HepG2 (cell line): ENCODE measurements around the gene ERCC5. TPM values are rescaled to one million over a fixed set of nuclear protein-coding genes. Genes with fewer than 3 reads are reported as not detected.

ENCODE experiments used
- ATF7-NPFF ChIP-seq: sonication (generic); formaldehyde crosslinking; IDR thresholded peaks from 2 replicates; pipeline ENCODE4 v1.8.1; 2023; ENCODE audit warnings: mild to moderate bottlenecking, low read depth, missing genetic modification reagents, moderate library complexity
- BCL3 ChIP-seq: sonication (generic); formaldehyde crosslinking; IDR thresholded peaks from 2 replicates; pipeline ENCODE4 v1.5.1; 2020; ENCODE audit warnings: mild to moderate bottlenecking, missing genetic modification reagents, moderate library complexity
- CENPT ChIP-seq: sonication (generic); formaldehyde crosslinking; IDR thresholded peaks from 2 replicates; pipeline ENCODE4 v1.8.0; 2022; ENCODE audit warnings: low read depth, mild to moderate bottlenecking, moderate library complexity, missing genetic modification reagents
- GATAD1 ChIP-seq: IDR thresholded peaks from 2 replicates; pipeline ENCODE4 v1.6.1; 2016; ENCODE audit warnings: missing genetic modification reagents, missing compliant biosample characterization
- HES4 ChIP-seq: sonication (generic); formaldehyde crosslinking; IDR thresholded peaks from 2 replicates; pipeline ENCODE4 v1.9.0; 2021; ENCODE audit warnings: mild to moderate bottlenecking, missing genetic modification reagents, borderline replicate concordance
- KAT7 ChIP-seq: IDR thresholded peaks from 2 replicates; pipeline ENCODE4 v1.6.1; 2018; ENCODE audit warnings: borderline replicate concordance, missing compliant biosample characterization
- KDM2A ChIP-seq: sonication (generic); formaldehyde crosslinking; IDR thresholded peaks from 2 replicates; pipeline ENCODE4 v1.4.0; 2020; ENCODE audit warnings: low read depth, missing genetic modification reagents, borderline replicate concordance
- MATR3 ChIP-seq: sonication (generic); formaldehyde crosslinking; IDR thresholded peaks from 2 replicates; pipeline ENCODE4 v1.4.0; 2020; ENCODE audit warnings: missing genetic modification reagents
- MTF2 ChIP-seq: sonication (generic); formaldehyde crosslinking; IDR thresholded peaks from 2 replicates; pipeline ENCODE4 v1.5.0; 2020; ENCODE audit warnings: missing genetic modification reagents, borderline replicate concordance
- TOPORS ChIP-seq: sonication (generic); formaldehyde crosslinking; IDR thresholded peaks from 2 replicates; pipeline ENCODE4 v1.8.0; 2023; ENCODE audit warnings: mild to moderate bottlenecking, missing genetic modification reagents
- ZFP36 ChIP-seq: fragments of 150-350 bp; IDR thresholded peaks from 2 replicates; pipeline ENCODE4 v1.6.1; 2018; ENCODE audit warnings: borderline replicate concordance, low read length, low read depth; ENCODE audit not compliant: partially characterized antibody
- ZFY ChIP-seq: sonication (generic); formaldehyde crosslinking; IDR thresholded peaks from 2 replicates; pipeline ENCODE4 v1.4.0; 2020; ENCODE audit warnings: missing genetic modification reagents
- ZNF205 ChIP-seq: IDR thresholded peaks from 2 replicates; pipeline ENCODE4 v1.6.1; 2018; ENCODE audit warnings: missing biosample characterization, missing genetic modification reagents
- ZNF234 ChIP-seq: sonication (generic); formaldehyde crosslinking; conservative IDR thresholded peaks from 2 replicates; pipeline ENCODE4 v1.5.1; 2020; ENCODE audit warnings: mild to moderate bottlenecking, missing genetic modification reagents
- ZNF251 ChIP-seq: sonication (generic); formaldehyde crosslinking; IDR thresholded peaks from 2 replicates; pipeline ENCODE4 v1.9.0; 2021; ENCODE audit warnings: mild to moderate bottlenecking, missing genetic modification reagents
- ZNF605 ChIP-seq: sonication (generic); formaldehyde crosslinking; IDR thresholded peaks from 2 replicates; pipeline ENCODE4 v1.8.0; 2022; ENCODE audit warnings: mild to moderate bottlenecking, missing genetic modification reagents
- ZNF660 ChIP-seq: sonication (generic); formaldehyde crosslinking; IDR thresholded peaks from 2 replicates; pipeline ENCODE4 v1.5.1; 2020; ENCODE audit warnings: mild to moderate bottlenecking, low read depth, missing genetic modification reagents, borderline replicate concordance
- ZNF773 ChIP-seq: sonication (generic); formaldehyde crosslinking; IDR thresholded peaks from 2 replicates; pipeline ENCODE4 v1.4.0; 2020; ENCODE audit warnings: missing genetic modification reagents, borderline replicate concordance
- ZNF782 ChIP-seq: sonication (generic); formaldehyde crosslinking; IDR thresholded peaks from 2 replicates; pipeline ENCODE4 v1.4.0; 2020; ENCODE audit warnings: missing genetic modification reagents, mild to moderate bottlenecking, borderline replicate concordance
- polyA plus RNA-seq, 8 experiments: library from polyadenylated mRNA; depleted of rRNA in 3 of 8; stranded (reverse) in 7 of 8; unstranded in 1 of 8; fragments of >200 nt; fragmentation: Illumina TruSeq in 4 of 8; extraction: Trizol in 4 of 8; gene quantifications; 2 replicates each; pipeline versions ENCODE4 v1.2.1 to v1.2.3, GENCODE V29; 2011 to 2016; ENCODE audit warnings: low read depth in 4 of 8, missing spikeins in 1 of 8, mixed read lengths in 1 of 8; ENCODE audit not compliant: insufficient read depth in 1 of 8
- total RNA-seq, 5 experiments: library from RNA; depleted of rRNA; stranded (reverse); fragments of >200 nt; fragmentation: Illumina TruSeq; extraction: Trizol; gene quantifications; 2 replicates each; pipeline ENCODE4 v1.2.3, GENCODE V29; 2016; ENCODE audit warnings: low read depth in 1 of 5
- TF ChIP-seq, protein P1 (sequence below): sonication (generic); formaldehyde crosslinking; IDR thresholded peaks from 2 replicates; pipeline ENCODE4 v1.4.0; 2020; ENCODE audit warnings: mild to moderate bottlenecking, missing genetic modification reagents, borderline replicate concordance
- TF ChIP-seq, protein P2 (sequence below): IDR thresholded peaks from 2 replicates; pipeline ENCODE4 v1.6.1; 2012; ENCODE audit warnings: low read depth, low read length, improper control_type of control experiment

Gene ERCC5
- total and polyA plus RNA-seq, 2 of the 13 experiments (the other 11 are each of a cell fraction or from before 2014, with no cell fraction given), result 12.9 to 35.5 TPM

DNA sequence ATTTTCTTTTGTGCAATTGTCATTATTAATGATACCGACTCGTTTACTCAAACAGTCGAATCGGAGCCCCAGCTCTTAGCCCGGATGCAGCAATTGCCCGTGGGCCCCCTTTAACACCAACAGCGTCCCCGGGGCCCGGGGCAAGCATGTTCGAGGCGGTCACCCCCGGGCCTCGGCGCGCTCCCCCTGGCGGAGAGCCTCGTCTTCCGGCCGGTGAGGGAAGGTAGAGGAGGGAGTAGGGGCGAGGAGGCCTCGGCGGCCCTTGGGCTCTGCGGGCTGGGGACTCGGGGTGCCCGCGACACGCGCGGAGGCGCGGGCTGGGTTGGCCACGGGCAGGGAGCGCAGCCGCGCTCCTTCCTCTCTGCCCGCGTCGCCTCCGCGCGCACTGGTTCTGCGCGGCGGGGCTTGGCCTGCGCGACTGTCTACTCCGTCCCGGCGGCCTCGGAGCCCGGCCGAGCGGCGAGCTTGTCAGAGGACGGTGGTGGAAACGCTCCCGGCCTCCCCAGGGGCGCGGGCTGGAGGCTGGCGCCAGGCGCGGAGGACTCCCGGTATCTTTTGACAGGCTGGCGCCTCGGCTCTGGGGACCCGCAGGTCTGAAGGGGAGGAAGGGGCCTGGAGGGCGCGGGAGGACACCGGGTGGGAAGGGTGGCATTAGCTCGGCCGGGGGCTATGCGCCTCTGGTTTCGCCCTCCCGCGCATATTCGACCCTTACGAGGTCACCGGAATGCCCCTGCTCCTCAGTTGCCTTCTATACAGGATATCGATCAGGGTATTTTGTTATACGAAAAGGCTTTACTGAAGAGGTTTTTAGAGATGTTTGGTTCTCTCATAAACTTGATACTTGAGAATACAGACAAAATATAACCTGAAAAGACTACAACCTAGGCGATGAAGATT is 45.4 kb upstream of the ERCC5 start (continued):
- TF ChIP-seq MTF2 (CRISPR knock-in tag) (0 out of 2 replicates have a peak, but pooled peaks have one; percentile 28), BCL3 (CRISPR knock-in tag) (peak; percentile 60; the same call in 1 of the 2 replicates), MATR3 (CRISPR knock-in tag) (no peak), ATF7-NPFF (CRISPR knock-in tag) (peak; percentile 35; the same call in 1 of the 2 replicates), CENPT (CRISPR knock-in tag) (no peak), ZNF205 (CRISPR knock-in tag) (0 out of 2 replicates have a peak, but pooled peaks have one; percentile 61), TOPORS (CRISPR knock-in tag) (peak; percentile 80; the same call in 1 of the 2 replicates), ZFY (CRISPR knock-in tag) (peak; percentile 96), ZNF782 (CRISPR knock-in tag) (peak; percentile 46; the same call in 1 of the 2 replicates), KDM2A (peak; percentile 97), ZNF773 (CRISPR knock-in tag) (no peak), ZNF251 (CRISPR knock-in tag) (no peak), ZFP36 (no peak), KAT7 (CRISPR knock-in tag) (peak; percentile 93), GATAD1 (peak; percentile 75), HES4 (CRISPR knock-in tag) (no peak), ZNF660 (no peak), ZNF605 (CRISPR knock-in tag) (0 out of 2 replicates have a peak, but pooled peaks have one; percentile 44), ZNF234 (CRISPR knock-in tag) (0 out of 2 replicates have a peak, but pooled peaks have one; percentile 17)
- TF ChIP-seq, protein P1, sequence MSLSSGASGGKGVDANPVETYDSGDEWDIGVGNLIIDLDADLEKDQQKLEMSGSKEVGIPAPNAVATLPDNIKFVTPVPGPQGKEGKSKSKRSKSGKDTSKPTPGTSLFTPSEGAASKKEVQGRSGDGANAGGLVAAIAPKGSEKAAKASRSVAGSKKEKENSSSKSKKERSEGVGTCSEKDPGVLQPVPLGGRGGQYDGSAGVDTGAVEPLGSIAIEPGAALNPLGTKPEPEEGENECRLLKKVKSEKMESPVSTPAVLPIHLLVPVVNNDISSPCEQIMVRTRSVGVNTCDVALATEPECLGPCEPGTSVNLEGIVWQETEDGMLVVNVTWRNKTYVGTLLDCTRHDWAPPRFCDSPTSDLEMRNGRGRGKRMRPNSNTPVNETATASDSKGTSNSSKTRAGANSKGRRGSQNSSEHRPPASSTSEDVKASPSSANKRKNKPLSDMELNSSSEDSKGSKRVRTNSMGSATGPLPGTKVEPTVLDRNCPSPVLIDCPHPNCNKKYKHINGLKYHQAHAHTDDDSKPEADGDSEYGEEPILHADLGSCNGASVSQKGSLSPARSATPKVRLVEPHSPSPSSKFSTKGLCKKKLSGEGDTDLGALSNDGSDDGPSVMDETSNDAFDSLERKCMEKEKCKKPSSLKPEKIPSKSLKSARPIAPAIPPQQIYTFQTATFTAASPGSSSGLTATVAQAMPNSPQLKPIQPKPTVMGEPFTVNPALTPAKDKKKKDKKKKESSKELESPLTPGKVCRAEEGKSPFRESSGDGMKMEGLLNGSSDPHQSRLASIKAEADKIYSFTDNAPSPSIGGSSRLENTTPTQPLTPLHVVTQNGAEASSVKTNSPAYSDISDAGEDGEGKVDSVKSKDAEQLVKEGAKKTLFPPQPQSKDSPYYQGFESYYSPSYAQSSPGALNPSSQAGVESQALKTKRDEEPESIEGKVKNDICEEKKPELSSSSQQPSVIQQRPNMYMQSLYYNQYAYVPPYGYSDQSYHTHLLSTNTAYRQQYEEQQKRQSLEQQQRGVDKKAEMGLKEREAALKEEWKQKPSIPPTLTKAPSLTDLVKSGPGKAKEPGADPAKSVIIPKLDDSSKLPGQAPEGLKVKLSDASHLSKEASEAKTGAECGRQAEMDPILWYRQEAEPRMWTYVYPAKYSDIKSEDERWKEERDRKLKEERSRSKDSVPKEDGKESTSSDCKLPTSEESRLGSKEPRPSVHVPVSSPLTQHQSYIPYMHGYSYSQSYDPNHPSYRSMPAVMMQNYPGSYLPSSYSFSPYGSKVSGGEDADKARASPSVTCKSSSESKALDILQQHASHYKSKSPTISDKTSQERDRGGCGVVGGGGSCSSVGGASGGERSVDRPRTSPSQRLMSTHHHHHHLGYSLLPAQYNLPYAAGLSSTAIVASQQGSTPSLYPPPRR (CRISPR knock-in tag), result no peak
- TF ChIP-seq, protein P2, sequence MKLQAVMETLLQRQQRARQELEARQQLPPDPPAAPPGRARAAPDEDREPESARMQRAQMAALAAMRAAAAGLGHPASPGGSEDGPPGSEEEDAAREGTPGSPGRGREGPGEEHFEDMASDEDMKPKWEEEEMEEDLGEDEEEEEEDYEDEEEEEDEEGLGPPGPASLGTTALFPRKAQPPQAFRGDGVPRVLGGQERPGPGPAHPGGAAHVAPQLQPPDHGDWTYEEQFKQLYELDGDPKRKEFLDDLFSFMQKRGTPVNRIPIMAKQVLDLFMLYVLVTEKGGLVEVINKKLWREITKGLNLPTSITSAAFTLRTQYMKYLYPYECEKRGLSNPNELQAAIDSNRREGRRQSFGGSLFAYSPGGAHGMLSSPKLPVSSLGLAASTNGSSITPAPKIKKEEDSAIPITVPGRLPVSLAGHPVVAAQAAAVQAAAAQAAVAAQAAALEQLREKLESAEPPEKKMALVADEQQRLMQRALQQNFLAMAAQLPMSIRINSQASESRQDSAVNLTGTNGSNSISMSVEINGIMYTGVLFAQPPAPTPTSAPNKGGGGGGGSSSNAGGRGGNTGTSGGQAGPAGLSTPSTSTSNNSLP, result no peak
